Stromal cell of bone marrow (primary cell): Measurements from ENCODE around the gene EPS8L3.
"Not testable (repeated sequence)": the region's sequence is repeated elsewhere in the genome, so short reads cannot be mapped to it uniquely, and the experiment has no call there.

Source experiments
- DNase-seq: peaks from one replicate; pipeline ENCODE4 v3.0.0-alpha.2; 2012; ENCODE audit warnings: low read depth

Gene EPS8L3

GRCh38 chr1:109764561-109765482, 1.1 kb upstream of the EPS8L3 start:
- no peak for DNase-seq

- DNase-seq = no peak
These were observed 690 bp downstream of the EPS8L3 start for GRCh38 chr1:109762821-109763645.

GRCh38 chr1:109762039-109762585, 1.6 kb downstream of the EPS8L3 start:
- DNase-seq = no peak

- DNase-seq = no peak
These were observed 2.3 kb downstream of the EPS8L3 start for GRCh38 chr1:109761227-109762038.

GRCh38 chr1:109760581-109761226, 3.0 kb downstream of the EPS8L3 start:
- no peak for DNase-seq

- DNase-seq = no peak
These were observed 4.0 kb downstream of the EPS8L3 start for GRCh38 chr1:109759513-109760334.

- DNase-seq = no peak
These were observed 5.6 kb downstream of the EPS8L3 start for GRCh38 chr1:109757936-109758786.

GRCh38 chr1:109756848-109757521, 6.7 kb downstream of the EPS8L3 start:
- no peak for DNase-seq

- not testable (repeated sequence) for DNase-seq
These were observed 7.4 kb downstream of the EPS8L3 start for GRCh38 chr1:109756325-109756724.

GRCh38 chr1:109754738-109755137, 9.0 kb downstream of the EPS8L3 start:
- DNase-seq = no peak

- no peak for DNase-seq
These were observed 12.0 kb downstream of the EPS8L3 start for GRCh38 chr1:109751531-109752260.

- no peak for DNase-seq
These were observed 12.8 kb downstream of the EPS8L3 start for GRCh38 chr1:109750920-109751319.

GRCh38 chr1:109750241-109750882, 13.4 kb downstream of the EPS8L3 start:
- no peak for DNase-seq

- DNase-seq = no peak
These were observed 14.5 kb downstream of the EPS8L3 start for GRCh38 chr1:109749221-109749620.

GRCh38 chr1:109748311-109748710, 15.4 kb downstream of the EPS8L3 start:
- not testable (repeated sequence) for DNase-seq

GRCh38 chr1:109740615-109741373, 22.9 kb downstream of the EPS8L3 start, which contains the start of gene GSTM3:
TSS of gene GSTM3 (minus strand) at chr1:109741038. CDS start at chr1:109740287, 751 bp downstream.
- DNase-seq = no peak
